Hematopoietic multipotent progenitor cell treated with erythropoietin and hydrocortisone succinate and interleukin-3 and kit ligand, for 8 days (in vitro differentiated cells): ENCODE results near the gene MEF2A.
A peak's percentile ranks its signal among the peaks of the same experiment; 100 is the strongest.
"Not testable (repeated sequence)": the region's sequence is repeated elsewhere in the genome, so short reads cannot be mapped to it uniquely, and the experiment has no call there.

Experiments
- DNase-seq: peaks from one replicate; pipeline ENCODE4 v3.0.0-alpha.2; 2015

The MEF2A gene

DNA sequence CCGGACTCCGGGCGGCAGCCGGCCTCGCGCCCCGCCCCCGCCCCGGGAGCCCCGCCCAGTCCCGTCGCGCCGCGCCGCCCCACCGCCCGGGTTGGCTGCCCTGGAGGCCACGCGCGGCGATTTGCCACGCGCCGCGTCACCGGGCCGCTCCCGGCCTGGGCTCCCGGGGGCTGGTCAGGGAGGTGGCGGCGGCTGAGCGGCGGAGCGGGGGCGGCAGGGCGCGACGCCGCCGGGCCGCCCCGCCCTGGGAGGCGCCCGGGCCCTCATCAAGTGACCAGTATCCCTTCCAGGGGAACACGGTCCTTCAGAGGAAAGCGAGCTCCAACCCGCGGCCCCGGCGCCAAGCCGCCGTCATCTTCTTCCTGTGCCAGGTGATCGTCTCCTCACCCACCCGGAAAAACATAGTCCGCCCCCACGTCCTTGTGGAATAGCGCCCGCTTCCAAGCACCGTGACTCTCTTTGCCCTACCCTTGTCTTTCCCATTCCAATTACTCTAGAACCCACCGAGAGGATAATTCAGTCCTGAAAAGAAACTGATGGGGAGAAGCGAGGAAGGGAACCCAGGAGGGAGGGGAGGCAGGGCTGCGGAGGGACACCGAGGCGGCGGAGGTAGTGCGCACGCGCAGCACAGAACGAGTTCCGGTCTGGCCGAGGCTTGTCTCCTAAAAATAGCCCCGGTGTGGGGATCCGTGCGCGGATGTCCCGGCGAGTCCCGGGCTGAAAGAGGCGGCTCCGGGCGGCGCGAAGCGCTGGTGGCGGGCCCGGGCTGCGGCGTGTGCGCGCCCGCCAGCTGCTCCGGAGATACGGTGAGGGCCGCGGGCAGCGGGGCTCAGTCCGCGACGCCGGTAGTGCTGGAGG lies at the start of gene MEF2A:
MEF2A (plus strand) TSS at position 686 of the 858 bp plus-strand sequence. CDS start 67,136 bp downstream, outside the sequence.
- DNase-seq: peak; percentile 91

DNA sequence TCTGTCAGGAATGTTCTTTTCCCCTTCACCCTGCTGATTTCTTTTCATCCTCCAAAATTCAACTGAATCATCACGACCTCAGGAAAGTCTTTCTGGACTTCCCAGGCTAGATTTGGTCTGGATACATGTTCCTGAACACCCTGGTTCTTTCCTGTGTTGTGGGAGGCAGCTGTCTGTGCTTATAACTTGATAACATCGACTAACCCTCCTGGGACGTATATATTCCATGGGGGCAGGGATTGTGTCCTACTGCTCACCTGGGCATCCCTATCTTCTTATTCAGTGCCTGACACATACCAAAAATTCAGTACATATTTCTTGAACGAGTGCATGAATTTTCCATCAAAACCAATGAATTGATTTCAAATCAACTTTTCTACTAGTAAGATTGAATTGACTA lies 47.6 kb upstream of the MEF2A start:
- DNase-seq: no peak

DNA sequence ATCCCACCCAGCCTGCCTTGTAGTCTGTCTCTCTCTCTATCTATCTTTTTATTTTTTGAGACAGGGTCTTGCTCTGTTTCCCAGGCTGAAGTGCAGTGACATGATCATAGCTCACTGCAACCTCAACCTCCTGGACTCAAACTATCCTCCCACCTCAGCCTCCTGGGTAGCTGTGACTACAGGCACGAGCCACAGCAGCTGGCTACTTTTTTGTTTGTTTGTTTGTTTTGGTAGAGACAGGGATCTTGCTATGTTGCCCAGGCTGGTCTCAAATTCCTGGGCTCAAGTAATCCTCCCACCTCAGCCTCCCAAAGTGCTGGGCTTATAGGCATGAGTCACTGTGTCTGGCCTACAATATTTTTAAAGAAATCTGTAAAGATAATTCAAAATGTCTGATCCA lies 46.4 kb upstream of the MEF2A start:
- DNase-seq: not testable (repeated sequence)

DNA sequence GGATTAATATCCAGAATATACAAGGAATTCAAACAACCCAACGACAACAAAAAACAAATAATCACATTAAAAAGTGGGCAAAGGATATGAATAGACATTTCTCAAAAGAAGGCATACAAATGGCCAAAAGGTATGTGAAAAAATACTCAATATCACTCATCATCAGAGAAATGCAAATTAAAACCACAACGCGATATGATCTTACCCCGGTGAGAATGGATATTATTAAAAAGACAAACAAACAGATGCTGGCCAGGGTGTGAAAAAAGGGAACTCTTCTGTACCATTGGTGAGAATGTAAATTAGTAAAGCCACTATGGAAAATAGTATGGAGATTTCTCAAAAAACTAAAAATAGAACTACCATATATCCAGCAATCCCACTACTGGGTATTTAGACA lies 43.5 kb upstream of the MEF2A start:
- no peak for DNase-seq

DNA sequence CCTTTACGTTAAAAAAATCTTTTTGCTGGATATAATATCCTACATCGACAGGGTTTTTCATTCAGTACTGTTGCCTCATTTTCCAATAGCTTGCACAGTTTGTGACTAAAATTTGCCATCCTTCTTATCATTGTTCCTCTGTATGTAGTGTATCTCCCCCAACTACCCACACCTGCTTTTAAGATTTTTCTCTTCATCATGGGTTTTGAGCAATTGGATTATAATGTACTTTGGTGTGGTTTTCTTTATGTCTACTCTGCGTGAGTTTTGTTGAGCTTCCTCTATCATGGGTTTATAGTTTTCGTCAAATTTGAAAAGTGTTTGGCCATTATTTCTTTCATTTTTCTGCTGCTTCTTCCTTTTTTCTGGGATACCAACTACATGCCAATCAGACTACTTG lies 39.6 kb upstream of the MEF2A start:
- no peak for DNase-seq

DNA sequence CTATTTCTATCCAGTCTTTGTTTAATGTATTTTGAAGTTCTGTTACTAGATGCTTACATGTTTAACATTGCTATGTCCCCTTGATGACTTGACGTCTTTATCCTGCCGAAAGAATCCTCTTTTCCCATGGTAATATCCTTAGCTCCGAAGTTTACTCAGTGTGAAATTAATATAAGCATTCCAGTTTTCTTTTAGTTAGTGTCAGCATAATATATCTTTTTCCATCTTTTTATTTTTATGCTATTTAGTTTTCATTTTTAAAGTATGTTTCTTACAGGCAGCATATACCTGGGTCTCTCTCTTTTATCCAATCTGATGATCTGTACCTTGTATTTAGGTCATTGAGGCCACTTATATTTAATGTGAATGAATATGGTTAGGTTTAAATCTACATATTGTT lies 39.1 kb upstream of the MEF2A start:
- no peak for DNase-seq

DNA sequence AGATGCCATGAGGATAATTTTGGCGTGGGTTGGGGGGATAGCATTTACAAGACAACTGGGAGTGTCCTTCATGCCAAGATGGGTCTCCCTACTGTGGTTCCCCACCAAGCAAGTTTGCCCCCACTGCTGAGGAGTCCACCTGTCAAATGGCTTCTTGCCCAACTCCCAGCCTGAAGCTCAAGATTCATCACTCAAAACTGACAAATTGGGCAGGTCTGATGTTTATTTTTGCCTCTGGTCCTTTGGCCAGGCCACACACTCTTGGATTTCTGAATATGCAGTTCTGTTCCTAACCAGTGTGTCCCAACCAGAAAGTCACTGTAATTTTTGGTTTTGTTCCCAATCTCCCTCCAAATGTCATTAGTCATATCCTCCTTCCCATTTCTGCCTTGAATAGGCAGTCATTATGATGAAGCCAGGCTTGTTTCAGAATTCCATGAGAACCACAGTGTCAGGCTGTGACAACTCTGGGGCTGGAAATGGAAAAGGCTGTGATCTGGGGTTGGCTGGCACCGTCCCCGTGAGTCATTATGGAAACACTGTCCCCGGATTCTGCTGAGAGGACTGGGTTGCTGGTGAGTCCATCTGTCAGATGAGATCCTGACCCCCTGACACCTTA lies 29.3 kb upstream of the MEF2A start:
- DNase-seq: no peak

DNA sequence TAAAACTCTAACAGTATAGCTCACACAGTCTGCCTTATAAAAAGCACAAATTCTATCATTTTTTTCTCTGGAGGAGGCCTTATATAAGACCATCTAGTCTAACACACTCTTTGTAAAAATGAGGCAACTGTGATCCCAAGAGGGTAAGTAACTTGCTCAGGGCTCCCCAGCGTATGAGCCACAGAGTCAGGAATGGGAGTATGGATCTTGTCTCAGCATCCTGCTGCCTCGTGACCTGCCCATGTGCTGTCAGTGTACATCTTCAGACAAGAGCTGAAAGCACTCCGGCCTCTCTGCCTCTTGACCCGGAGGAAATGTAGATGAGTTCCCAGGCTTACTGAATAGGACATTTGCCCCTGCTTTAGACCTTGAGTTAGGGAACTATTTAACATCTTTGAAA lies 28.4 kb upstream of the MEF2A start:
- no peak for DNase-seq

DNA sequence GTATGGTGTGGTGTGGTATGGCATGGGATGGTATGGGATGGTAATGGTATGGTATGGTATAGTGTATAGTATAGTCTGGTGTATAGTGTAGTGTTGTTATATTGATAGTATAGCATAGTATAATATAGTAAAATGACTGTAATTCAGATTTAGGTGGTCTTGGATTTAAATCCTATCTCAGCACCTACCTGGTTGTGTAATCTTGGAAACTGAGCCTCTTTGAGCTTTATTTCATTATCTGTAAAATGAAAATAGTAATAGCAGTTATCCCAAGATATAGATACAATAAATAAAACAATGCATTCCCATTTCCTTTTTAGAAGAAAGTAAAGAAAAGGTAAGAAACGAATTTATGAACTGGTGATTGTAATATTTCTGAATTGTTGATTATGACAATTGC lies 27.5 kb upstream of the MEF2A start:
- no peak for DNase-seq

DNA sequence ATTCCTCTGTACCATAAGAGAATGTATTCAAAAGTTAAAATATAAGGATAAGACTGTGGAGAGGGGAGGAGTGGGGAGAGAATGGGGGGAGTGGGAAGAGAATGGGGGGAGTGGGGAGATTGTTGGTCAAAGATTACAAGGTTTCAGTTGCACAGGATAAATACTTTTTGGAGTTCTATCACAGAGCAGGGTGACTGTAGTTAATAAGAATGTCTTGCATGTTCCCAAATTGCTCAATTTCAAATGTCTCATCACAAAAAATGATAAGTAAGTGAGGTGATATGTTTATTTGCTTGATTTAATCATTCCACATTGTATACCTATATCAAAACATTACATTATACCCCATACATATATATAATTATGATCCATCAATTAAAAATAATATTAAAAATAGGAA lies 23.0 kb upstream of the MEF2A start:
- no peak for DNase-seq

DNA sequence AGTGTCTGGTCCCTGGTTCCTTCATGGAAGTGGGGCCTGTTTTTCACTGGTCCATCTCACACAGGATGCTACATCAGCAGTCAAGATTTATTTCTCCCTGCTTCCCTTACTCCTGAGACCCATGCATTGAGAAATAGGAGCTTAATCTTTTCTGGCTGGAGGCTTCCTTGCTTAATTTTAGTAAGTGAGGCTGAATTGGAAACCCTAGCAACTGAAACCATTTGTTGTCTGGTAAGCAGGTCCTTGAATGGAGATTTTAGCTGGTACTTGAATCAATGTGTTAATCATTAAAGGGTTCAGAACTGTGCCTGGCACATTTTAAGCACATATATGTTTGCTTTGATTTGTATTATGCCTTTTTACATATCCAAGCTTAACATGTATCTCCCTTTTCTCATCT lies 20.2 kb upstream of the MEF2A start:
- no peak for DNase-seq

DNA sequence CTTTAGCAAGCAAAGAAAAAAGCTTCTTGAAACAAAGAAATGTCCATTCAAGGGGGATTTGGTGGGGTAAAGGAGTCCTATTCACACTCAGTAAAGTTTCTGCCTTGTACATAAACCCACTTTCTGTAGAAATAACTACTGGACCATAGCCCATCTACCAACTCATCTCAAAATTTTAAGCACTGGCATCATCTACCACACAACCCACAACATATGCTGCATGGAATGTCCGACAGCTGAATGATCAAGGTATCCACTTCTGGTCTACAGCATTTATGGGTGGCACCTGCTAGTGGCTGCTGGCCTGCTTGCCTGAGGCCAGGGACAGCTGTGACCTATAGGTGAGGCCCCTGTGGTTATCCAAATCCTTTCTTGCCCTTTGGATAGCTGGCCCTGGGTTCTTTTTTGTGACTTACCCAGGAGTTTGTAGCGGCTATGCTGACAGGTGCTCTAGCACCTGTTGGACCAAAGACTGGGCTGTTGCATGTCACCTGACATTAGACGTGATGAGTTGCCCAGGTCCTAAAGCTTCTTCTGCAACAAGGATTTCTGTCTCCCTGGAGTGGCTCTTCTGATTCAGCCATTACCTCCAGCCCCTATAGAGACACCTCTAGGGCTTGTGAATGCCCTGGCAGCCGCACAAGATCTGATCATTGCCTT lies 19.2 kb upstream of the MEF2A start:
- no peak for DNase-seq

DNA sequence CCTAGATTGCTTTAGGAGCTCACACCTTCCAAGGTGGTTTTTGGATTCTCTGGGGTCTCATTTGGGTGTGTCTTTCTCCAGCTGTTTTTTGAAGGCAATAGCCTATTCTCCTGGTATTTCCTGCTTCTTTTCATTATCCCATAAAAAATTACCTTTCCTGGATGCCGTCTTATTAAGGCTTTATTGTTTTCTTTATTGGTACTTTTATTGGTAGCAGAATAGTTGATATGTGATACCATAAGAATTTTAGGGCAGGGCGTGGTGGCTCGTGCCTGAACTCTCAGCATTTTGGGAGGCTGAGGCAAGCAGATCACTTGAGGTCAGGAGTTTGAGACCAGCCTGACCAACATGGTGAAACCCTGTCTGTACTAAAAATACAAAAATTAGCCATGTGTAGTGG lies 18.3 kb upstream of the MEF2A start:
- no peak for DNase-seq

DNA sequence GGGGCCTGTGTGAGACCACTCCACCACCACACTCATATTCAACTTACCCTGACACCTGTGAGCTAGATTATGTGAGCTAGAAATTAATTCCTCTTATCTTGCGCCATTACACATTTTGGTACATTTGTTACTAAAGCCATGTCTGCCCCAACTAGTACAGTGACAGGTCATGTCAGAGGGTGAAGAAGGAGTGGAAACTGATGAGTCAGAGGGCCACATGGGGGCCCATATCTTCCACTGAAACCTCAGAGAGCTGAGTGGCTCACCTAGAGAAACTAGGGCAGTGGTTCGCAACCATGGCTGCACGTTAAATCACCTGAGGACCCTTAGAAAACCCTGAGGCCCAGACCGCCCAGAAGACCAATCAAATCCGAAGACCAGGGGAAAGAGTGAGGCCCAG lies 15.7 kb upstream of the MEF2A start:
- DNase-seq: no peak

DNA sequence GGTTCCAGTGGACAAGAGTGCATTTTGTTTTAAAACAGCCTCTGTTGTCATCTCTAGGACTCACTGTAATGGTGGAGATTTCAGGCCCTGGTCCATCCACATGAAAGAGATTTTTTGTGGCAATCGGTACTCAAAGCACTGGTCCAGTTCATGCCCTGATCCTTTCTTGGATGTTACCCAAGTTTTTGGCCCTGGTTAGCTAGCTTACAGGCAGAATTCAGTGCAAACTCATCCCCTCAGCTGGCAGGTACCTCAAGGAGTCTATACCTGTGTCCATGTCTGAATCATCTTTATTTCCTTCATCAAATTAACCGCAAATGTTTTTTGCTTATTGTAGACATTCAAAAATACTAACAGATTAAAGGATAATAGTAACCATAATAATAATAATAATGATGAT lies 13.7 kb upstream of the MEF2A start:
- DNase-seq: no peak

DNA sequence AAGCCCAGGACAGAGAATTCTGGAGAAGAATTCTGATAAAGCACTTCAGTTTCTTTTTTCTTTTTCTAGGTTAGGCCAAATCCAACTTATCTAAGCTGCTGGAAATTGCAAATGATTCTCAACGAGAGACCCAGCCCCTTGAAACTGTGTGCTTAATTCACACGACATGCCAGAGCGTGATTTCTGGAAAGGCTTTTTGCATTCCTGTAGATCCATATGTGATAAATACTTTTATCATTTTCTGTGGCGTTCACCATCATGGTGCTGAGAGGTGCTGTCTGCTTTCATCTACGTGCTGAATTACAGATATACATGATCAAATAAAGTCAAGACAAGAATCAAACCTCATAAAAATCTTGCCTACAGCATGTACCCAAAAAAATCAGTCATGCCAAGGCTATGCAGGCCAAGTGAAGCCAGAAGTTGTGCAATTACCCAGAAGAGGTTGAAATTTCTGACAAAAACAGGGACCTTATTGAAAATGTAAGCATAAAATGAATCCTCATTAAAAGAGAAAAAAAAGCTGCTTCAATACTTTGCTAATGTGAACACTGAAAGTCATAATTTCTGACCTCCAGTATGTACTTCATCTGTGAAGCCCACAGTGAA lies 10.8 kb upstream of the MEF2A start:
- no peak for DNase-seq

DNA sequence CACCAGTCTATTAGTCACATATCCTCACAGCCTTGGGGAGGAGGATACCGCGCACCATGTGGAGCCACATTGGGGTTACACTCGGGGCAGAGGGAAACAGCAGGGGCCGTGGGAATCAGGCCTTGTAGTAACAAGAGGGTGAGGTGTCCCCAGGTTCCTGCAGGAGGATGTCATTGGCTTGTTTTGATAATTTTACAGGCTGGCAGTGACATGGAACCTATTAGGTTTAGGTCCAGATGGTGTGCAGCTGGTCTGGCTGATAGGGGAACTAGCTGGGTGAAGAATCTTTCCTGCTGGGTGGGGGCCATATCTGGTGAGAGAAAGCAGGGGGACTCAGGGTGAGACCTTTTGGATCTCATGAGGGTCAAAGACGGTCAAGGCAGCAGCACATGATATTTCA lies 9.8 kb upstream of the MEF2A start:
- peak; percentile 66 for DNase-seq

DNA sequence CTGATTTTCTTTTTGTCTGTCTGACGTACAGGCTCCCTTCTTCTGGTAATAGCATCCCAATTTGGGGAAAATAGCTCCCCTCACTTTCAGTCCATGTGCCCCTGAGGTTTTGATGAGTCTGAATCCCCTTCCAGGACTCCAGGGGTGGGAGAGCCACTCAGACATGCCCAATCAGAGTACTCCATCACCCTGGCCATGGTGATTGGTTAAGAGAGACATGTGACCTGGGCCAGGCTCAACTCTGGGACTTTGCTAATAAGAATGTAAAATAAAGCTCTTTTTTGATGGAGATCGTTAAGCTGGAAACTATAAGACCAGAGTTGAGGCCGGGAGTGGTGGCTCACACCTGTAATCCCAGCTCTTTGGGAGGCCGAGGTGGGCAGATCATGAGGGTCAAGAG lies 9.2 kb upstream of the MEF2A start:
- DNase-seq: no peak

DNA sequence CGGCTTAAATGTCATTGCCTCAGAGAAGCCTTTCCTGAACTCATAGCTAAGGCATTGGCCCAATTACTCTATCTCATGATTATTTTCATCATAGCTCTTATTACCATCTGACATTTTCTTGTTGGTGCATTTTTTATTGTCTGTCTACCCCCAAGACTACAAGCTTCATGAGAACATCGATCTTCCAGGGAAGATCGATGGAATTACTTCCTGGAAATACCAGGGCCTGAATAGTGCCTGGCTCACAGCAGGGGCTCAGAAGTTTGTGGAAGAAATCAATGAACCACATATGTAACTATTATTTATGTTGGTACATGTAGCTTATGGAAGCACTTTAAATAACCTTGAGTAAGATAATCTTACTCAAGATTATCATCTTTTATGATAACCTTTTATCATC lies 7.7 kb upstream of the MEF2A start:
- DNase-seq: no peak

DNA sequence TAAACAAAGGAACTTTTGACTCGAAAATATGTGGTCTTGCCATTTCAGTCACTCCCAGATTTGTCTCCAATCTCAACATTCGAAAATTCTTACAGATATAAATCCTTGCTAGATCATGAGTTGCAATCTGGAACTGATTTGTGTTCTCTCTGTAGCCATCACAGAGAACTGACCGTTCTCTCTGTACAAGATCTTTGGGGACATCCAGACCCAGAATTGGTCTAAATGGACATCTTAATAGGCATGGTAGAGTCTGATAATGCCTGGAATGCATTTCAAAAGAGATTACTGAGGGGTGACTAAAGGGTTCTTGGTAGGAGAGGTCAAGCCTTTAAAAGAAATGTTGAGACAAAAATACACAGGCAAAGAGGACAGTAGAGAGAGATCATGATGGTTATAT lies 7.2 kb upstream of the MEF2A start:
- DNase-seq: no peak

DNA sequence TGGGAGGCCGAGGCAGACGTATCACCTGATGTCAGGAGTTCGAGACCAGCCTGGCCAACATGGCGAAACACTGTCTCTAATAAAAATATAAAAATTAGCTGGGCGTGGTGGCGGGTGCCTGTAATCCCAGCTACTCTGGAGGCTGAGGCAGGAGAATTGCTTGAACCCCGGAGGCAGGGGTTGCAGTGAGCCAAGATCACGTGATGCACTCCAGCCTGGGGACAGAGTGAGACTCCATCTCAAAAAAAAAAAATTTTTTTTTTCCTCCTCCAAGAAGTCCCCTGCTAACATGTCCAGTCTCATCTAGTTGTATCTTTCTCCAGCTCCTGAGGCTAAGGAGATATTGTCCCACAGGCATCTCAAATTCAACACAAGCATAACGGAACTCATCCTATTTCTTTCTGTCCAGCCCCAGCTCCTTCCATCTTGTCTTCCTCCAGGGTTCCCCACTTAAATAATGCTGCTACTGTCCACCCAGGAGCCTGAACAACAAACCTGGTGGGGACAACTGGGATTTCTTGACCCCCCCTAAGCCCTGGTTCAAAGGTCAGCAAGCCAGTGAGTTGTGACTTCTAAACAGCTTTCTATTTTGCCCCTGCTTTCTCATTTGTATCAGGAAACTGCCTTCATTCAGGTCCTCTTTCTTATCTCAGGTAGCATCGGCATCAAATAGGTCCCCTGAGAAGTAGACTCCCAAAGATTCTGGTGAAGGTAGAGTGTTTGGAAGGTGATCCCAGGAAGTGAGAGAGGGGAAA lies 4.1 kb upstream of the MEF2A start:
- DNase-seq: no peak

DNA sequence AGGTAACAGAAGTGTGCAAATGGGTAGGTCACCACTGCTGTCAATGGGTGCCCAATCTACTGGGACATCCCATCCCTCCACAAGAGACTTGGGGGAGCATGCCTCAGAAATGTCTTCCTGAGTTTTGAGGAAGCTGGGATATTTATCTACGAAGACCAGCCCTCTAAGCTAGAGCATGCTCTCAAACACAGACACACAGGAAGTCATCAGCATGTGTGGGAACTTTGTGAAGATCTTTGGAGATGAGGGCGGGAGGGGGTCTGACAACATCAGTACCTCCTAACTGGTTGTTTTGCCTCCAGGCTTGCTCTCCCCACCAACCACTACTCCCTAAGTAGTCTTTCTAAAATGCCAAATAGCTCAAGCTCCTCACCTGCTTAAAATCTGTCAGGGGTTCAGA lies 3.5 kb upstream of the MEF2A start:
- DNase-seq: no peak
